Midbrain (tissue), 1 donor: Measurements from ENCODE around the gene RNF8.

Experiments used
- DNase-seq: peaks from one replicate; lab custom pipeline; 2025; lab: John Stamatoyannopoulos, UW

RNF8 gene

DNA sequence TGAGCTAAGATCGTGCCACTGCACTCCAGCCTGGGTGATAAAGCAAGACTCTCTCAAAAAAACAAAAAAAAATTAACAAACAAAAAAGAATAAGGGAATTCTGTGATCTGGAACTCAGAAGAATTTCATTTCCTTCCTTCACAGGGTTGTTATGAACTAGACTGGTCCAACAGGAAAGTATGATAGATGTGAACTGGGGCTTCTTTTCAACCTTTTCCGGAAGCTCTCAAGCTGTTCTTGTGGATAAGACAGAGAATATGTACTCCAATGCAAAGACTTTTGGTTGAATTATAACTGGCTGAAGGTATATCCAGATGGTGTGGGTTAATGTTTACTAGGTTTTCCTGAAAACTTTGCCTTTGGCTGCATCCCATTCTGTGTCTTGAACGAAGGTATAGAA is 5.3 kb downstream of the RNF8 start:
- no peak for DNase-seq

GRCh38 chr6:37362101-37362828 is 8.5 kb downstream of the RNF8 start:
- no peak for DNase-seq

DNA sequence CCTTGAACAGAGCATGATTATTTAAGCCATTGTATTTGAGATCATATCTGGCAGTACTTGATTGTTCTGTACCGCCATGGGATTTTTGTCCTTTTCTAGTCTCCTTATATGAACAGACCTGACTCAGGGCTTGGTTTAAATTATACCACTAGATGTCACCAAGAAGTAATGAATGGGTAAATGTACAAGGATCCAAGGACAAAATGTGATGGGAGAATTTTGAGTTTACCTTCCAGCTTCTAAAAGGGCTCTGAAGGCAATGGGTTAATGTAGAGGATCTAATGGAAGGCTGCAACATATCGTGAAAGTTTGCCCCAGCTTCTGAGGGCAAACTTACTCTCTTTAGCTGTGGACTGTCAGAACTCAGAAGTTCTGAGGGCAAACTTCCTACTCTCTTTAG is 12.0 kb downstream of the RNF8 start:
- DNase-seq = peak; percentile 24

GRCh38 chr6:37366910-37367309 is 13.1 kb downstream of the RNF8 start:
- DNase-seq = no peak

GRCh38 chr6:37368961-37369320 is 15.2 kb downstream of the RNF8 start:
- no peak for DNase-seq

DNA sequence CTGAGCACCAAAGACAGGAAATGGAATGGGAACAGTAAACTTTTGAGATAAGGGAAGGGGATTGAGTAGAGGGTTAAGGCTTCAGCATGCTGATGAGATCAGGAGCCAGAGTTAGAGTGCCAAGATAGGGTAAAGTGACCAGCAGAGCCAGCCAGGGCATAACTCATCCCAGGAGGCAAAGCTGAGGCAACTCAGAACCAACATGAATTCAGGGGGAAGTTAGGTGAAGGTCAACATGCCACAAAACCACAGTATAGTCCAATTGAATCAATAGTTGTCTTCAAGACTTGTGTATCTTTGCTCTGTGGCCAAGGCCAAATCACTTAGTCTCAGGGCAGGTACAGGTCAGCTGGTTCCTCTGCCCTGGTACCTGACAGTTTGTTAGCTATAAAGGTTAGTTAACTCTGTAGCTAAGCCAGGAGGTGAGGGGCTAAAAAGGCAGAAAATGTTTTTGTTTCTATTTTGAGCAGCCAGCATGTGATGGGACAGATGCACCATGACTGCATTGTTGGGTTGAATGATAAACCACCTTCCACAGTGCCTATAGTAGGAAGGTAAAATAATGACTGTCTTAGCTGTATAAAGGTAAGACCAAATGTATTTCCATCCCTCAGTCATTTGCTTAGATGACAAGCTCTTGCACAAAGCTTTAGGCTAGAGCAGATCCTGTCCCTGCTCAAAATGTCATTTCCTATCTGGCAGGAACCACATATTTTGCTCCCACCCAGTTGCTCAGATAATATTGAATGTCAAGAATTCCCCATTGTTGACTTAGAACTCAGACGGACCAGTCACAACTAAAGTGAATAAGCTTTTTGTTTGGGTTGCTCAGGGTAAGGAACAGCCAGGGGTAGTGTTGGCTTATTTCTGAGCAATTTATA is 15.8 kb downstream of the RNF8 start:
- peak; percentile 33 for DNase-seq

DNA sequence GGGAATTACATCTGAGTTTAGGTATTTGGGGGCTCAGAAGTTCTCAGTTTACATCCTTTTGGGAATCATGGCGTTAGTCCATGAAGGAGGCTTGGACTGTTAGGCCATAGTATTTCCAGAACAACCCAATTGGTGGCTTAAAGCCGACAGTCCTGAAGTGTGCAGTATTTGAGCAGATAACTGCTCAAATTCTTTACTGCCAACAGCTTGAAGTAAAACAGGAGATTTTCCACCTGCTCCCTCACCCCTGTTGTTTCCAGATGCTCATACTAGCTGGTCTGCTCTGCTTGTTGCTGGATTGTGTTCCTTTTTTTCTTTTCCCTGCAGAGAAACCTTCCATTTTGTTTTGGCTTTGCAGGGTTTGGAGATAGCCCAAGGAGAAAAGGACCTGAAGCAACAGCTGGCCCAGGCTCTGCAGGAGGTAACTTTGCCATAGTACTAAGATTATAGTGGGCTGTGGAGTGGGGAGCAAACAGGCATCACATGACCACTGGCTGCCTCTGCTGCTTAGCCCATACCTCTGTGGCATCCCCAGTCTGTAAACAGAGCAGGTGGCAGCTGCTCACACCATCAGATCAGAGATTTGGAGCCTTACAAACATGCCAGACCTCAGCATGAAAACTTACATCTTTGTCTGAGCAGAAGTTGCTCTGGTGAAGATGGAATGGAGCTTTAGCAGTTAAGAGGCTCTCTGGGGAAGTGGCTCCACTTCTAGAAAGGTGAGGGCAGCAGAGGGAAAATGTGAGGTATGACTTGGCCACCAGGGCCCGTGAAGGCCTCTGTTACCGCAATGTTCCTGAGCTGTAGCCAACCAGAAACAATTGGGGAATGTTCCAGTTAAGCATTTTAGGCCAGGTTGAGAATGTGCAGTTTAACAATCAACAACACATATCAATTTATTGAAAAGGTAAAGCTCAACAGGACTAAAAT is 17.6 kb downstream of the RNF8 start:
- DNase-seq = no peak

GRCh38 chr6:37372116-37372515 is 18.3 kb downstream of the RNF8 start:
- DNase-seq = no peak

GRCh38 chr6:37373822-37374471 is 20.2 kb downstream of the RNF8 start:
- DNase-seq = no peak

- no peak for DNase-seq
Measured at GRCh38 chr6:37375376-37375775, 21.6 kb downstream of the RNF8 start.

DNA sequence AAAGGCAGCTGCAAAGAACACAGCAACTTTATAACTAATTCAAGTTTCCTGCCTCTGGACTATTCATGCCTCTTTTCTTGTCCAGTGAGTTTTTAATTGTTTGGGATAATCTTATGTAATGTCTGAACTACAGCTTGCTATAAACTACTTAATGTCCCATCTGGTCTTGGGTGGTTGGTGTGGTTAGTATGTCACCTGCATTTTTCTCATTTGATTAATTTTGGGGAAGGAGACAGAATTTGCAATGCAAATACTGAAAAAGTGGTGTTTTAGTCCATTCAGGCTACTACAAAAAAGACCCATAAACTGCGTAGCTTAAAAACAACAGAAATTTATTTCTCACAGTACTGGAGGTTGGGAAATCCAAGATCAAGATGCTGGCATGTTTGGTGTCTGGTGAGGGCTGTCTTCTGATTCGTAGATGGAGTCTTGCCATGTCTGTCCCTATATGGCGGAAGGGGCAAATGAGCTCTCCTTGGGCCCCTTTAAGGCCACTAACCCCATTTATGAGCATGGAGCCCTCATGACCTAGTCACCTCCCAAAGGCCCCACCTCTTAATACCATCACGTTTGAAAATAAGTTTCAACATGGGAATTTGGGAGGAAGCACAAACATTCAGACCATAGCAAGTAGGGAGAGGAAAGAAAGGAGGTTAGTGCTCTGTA is 22.4 kb downstream of the RNF8 start:
- no peak for DNase-seq

DNA sequence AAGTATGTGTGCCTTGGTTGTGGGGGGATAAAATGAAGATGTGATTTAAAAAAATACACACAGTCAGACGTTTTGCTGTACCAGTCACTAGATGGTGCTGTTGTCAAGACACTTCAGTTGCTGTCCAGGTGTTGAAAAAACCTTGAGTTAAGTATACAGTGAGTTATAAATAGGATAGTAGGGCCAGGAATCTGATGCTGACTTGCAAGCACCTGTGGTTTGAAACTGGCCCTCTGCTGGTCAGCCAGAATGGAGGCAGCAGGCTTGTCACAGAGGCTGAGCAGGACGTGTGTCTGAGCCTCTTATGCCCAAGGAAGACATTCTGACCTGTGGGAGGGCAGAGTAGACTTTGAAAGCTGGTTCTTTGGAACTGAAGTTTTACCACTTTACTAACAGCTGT is 27.8 kb downstream of the RNF8 start:
- DNase-seq = no peak

DNA sequence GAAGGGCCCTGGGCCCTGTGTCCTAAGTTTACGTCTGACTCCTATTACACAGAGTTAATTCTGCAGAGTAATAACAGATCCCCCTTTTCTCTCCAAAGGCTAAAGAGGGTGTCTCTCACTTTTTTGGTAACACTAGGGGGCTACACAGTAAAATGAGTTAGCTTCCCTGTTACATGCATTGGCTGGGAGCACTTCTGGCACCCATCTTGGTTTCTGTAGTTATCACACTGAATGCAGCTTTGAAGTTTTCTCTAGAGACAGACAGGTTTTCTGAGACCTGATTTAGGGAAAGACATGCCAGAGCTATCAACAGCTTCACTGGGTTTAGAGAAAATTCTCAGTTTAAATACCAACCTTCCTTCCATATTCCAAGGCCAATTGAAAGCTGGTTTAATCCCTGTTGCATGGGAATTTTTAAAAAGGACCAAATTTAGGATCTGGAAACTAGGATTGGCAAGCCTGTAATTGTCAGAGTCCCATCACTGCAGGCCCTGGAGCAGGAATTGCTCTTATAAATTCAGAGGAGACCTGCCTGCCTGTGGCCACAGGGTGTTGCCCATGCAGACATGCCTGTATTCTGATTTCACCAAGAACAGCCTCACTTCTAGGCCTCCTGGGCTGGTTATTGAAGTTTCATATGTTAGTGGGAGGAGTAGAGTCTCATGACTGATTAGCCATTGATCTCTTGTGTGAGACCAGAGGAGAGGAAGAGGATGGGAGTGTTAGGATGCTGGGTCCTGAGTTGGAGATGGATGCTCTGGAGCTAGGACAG is 29.4 kb downstream of the RNF8 start:
- no peak for DNase-seq

- DNase-seq = no peak
Measured at GRCh38 chr6:37388578-37388977, 34.8 kb downstream of the RNF8 start.

GRCh38 chr6:37389857-37390256 is 36.1 kb downstream of the RNF8 start:
- no peak for DNase-seq

- DNase-seq = no peak
Measured at GRCh38 chr6:37391120-37391519, 37.3 kb downstream of the RNF8 start.

DNA sequence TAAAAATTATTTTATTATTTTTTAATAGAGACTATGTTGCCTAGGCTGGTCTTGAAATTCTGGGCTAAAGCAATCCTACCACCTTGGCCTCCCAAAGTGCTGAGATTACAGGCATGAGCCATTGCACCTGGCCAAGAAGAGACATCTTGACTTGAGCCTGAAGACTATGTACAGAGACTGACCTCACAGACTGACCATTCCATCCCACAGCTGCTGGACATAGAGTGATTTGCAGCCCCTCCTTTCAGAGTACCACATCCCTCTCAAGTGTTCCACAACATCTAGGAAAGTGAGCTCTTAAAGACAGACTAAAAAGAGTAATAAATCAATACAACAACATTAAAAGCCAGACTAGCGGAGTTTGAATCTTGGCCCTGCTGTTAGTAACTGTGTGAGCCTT is 39.0 kb downstream of the RNF8 start:
- DNase-seq = no peak

DNA sequence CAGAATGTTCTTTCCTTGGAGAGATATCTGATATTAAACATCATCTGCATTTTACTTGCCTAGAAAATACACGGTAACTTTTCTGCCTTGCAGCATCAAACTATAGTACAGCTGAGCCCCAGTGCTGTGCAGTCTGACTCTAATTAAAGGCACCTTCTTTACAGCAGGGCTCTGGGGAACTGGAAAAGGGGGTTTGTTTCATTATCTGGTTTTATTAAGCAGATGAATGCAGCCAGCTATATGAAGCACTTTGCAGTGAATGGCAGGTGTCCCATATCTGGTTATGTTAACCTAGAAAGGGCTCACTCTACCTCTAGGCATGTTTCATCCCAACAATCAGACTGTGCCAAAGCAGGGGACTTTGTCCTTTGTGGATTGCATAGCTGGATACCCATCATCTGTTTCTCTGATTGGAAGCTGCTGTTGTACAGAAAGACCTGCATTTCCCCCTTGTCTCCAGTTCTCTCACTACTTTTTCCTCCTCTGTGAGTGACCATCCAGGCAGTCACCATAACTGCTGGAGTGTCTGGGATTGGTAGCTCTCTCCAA is 39.7 kb downstream of the RNF8 start:
- DNase-seq = no peak

DNA sequence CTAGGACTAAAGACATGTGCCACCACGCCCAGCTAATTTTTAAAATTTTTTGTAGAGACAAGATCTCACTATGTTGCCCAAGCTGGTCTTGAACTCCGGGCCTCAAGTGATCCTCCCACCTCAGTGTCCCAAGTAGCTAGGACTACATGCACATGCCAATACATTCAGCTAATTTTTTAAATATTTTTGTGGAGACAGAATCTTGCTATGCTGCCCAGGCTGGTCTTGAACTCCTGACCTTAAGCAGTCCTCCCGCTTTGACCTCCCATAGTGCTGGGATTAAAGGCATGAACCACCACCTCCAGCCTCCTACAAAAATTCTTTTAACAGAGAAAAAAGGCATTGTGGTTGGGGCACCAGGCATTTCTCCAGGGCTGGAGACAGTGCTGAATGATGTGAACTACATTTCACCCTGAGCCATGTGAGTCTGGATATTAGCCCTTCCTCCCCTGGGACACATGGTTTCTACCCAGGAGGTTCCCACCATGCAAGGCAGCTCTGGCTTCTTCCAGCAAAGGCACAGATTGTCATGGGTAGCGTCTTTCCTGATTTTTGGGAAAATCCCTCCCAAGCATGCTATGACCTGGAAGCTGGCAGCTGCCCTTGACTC is 42.9 kb downstream of the RNF8 start:
- no peak for DNase-seq

DNA sequence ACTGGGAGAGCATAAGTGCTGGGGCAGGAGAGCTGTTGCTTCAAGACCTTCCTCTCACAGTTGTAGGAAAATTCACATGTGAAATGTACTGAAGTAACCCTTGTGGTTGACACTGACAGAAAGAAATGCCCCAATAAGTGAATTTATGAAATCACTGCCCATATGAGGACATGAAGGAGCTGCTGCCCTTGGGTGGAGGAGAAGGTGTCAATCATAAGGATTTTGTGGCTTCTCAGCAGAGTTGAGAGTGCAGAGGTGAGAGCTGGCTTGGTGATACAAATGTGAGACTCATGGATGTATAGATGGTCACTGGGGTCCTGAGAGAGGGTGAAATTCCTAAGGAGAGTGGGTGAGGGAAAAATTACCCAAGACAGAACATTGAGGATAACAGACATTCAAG is 45.3 kb downstream of the RNF8 start:
- DNase-seq = no peak
